Activated T-helper 1 cell treated with anti-CD3 and anti-CD28 coated beads, Interleukin-12 subunit alpha, Interleukin-12 subunit beta, Interleukin-2, Interleukin-4 antibody, amounts not matched to agents 30 ng/mL and 10 ng/mL and 1 ng/mL, durations not matched to agents 14 hours and 24 hours and 36 hours (primary cell): ENCODE measurements around the gene SYMPK. TPM values are rescaled to one million over a fixed set of nuclear protein-coding genes. Genes with fewer than 3 reads are reported as not detected.

ENCODE experiments used
- DNase-seq: peaks from one replicate; pipeline ENCODE4 v3.0.0; 2021; ENCODE audit warnings: low spot score
- H3K27ac Mint-ChIP-seq: one replicate; pipeline ENCODE4 v1.8.0; 2021; ENCODE audit warnings: mild to moderate bottlenecking, mixed read lengths
- H3K27me3 Mint-ChIP-seq: one replicate; pipeline ENCODE4 v1.8.0; 2022; ENCODE audit warnings: mild to moderate bottlenecking, moderate library complexity, mixed read lengths; ENCODE audit not compliant: insufficient read depth
- H3K36me3 Mint-ChIP-seq: one replicate; pipeline ENCODE4 v1.8.0; 2021; ENCODE audit warnings: low read depth, mixed read lengths
- H3K4me1 Mint-ChIP-seq: one replicate; pipeline ENCODE4 v1.8.0; 2021; ENCODE audit warnings: low read depth, mixed read lengths
- H3K4me3 Mint-ChIP-seq: one replicate; pipeline ENCODE4 v1.8.0; 2021; ENCODE audit warnings: mild to moderate bottlenecking, moderate library complexity, mixed read lengths
- H3K9me3 Mint-ChIP-seq: one replicate; pipeline ENCODE4 v1.8.0; 2021; ENCODE audit warnings: mixed read lengths
- intact Hi-C: fragments of 100-400 bp; cut with micrococcal nuclease; formaldehyde crosslinking; loops from one replicate; pipeline ENCODE4 v1.15.1; 2024
- total RNA-seq: library from RNA; stranded (reverse); gene quantifications from 2 replicates; pipeline ENCODE4 v1.2.3, GENCODE V29; 2022

The SYMPK gene
- total RNA-seq, 1 donor from 2014 or later, result 118 TPM

- Mint-ChIP-seq H3K27ac (no peak overlapping the region), H3K9me3 (no peaks in the 10 kb centered on the region), H3K4me3 (peak overlapping the region; percentile 88), H3K36me3 (peaks cover 3% of the 10 kb centered on the region), H3K27me3 (peaks cover 20% of the 10 kb centered on the region), H3K4me1 (peaks cover 9% of the 10 kb centered on the region)
- peak; percentile 85 for DNase-seq
- intact Hi-C loops, result loop anchor here (1.0 kb wide), 6 partner anchors 9 to 113 kb away; partner anchors contain the start of gene SYMPK
Measured at GRCh38 chr19:45770192-45771101, 92.5 kb downstream of the SYMPK start.

GRCh38 chr19:45769821-45770191 lies 93.1 kb downstream of the SYMPK start:
- Mint-ChIP-seq H3K4me1 (peaks cover 9% of the 10 kb centered on the region), H3K36me3 (peaks cover 3% of the 10 kb centered on the region), H3K4me3 (peak overlapping the region; percentile 88), H3K27me3 (peaks cover 24% of the 10 kb centered on the region), H3K27ac (peak overlapping the region; percentile 86), H3K9me3 (no peaks in the 10 kb centered on the region)
- peak; percentile 45 for DNase-seq
- intact Hi-C loops, result loop anchor here (1.0 kb wide), 11 partner anchors 9 to 186 kb away; partner anchors contain the start of genes MYPOP, OPA3, QPCTL and SYMPK

- Mint-ChIP-seq H3K27me3 (peaks cover 28% of the 10 kb centered on the region), H3K4me3 (peak within 1 kb of the TSS; percentile 88), H3K27ac (peak within 1 kb of the TSS; percentile 86), H3K36me3 (peaks cover 3% of the 10 kb centered on the region), H3K9me3 (no peaks in the 10 kb centered on the region), H3K4me1 (peaks cover 9% of the 10 kb centered on the region)
- intact Hi-C loops, result loop anchor here (1.0 kb wide), 5 partner anchors 38 to 185 kb away; partner anchors contain the start of genes MYPOP, OPA3 and QPCTL
- DNase-seq, result peak; percentile 94
Measured at GRCh38 chr19:45768984-45769782, 93.8 kb downstream of the SYMPK start, which contains the start of gene SIX5. Gene SIX5 (minus strand): TSS chr19:45769252. CDS start chr19:45768844, 408 bp downstream.

- peaks cover 28% of the 10 kb centered on the region for H3K27me3 Mint-ChIP-seq
- DNase-seq, result peak; percentile 28
- intact Hi-C loops, result no loop called here
Measured at GRCh38 chr19:45768655-45768983, 94.3 kb downstream of the SYMPK start.

GRCh38 chr19:45767881-45768654 lies 94.9 kb downstream of the SYMPK start:
- no peak overlapping the region for H3K27ac Mint-ChIP-seq
- H3K9me3 Mint-ChIP-seq, result no peaks in the 10 kb centered on the region
- H3K27me3 Mint-ChIP-seq, result peaks cover 28% of the 10 kb centered on the region
- H3K4me3 Mint-ChIP-seq, result peak overlapping the region; percentile 77
- no peak for DNase-seq
- peaks cover 9% of the 10 kb centered on the region for H3K4me1 Mint-ChIP-seq
- intact Hi-C loops, result no loop called here
- H3K36me3 Mint-ChIP-seq, result peaks cover 3% of the 10 kb centered on the region

More at GRCh38 chr19:45768655-45768983, 94.3 kb downstream of the SYMPK start:
- Mint-ChIP-seq H3K4me3 (peak overlapping the region; percentile 88), H3K9me3 (no peaks in the 10 kb centered on the region), H3K36me3 (peaks cover 3% of the 10 kb centered on the region), H3K27ac (peak overlapping the region; percentile 86), H3K4me1 (peaks cover 9% of the 10 kb centered on the region)

GRCh38 chr19:45767410-45767880 lies 95.5 kb downstream of the SYMPK start:
- no peaks in the 10 kb centered on the region for H3K9me3 Mint-ChIP-seq
- H3K4me3 Mint-ChIP-seq, result peak overlapping the region; percentile 11
- no peak overlapping the region for H3K27ac Mint-ChIP-seq
- H3K27me3 Mint-ChIP-seq, result peaks cover 28% of the 10 kb centered on the region
- DNase-seq, result no peak
- peaks cover 9% of the 10 kb centered on the region for H3K4me1 Mint-ChIP-seq
- H3K36me3 Mint-ChIP-seq, result peaks cover 3% of the 10 kb centered on the region
- intact Hi-C loops, result no loop called here

- DNase-seq, result no peak
- Mint-ChIP-seq H3K9me3 (no peaks in the 10 kb centered on the region), H3K4me3 (peak overlapping the region; percentile 11), H3K27me3 (peaks cover 26% of the 10 kb centered on the region), H3K27ac (no peak overlapping the region), H3K36me3 (peaks cover 3% of the 10 kb centered on the region), H3K4me1 (peaks cover 9% of the 10 kb centered on the region)
- intact Hi-C loops, result no loop called here
Measured at GRCh38 chr19:45766869-45767346, 96.0 kb downstream of the SYMPK start.

GRCh38 chr19:45766296-45766868 lies 96.6 kb downstream of the SYMPK start:
- DNase-seq, result no peak
- H3K4me1 Mint-ChIP-seq, result peaks cover 9% of the 10 kb centered on the region
- no peaks in the 10 kb centered on the region for H3K9me3 Mint-ChIP-seq
- intact Hi-C loops, result no loop called here
- H3K36me3 Mint-ChIP-seq, result peaks cover 3% of the 10 kb centered on the region
- H3K27me3 Mint-ChIP-seq, result peaks cover 25% of the 10 kb centered on the region
- H3K27ac Mint-ChIP-seq, result no peak overlapping the region
- no peak overlapping the region for H3K4me3 Mint-ChIP-seq

GRCh38 chr19:45765702-45766295 lies 97.1 kb downstream of the SYMPK start:
- H3K27ac Mint-ChIP-seq, result no peak overlapping the region
- H3K9me3 Mint-ChIP-seq, result no peaks in the 10 kb centered on the region
- peaks cover 21% of the 10 kb centered on the region for H3K27me3 Mint-ChIP-seq
- no peak for DNase-seq
- H3K4me1 Mint-ChIP-seq, result peaks cover 9% of the 10 kb centered on the region
- intact Hi-C loops, result no loop called here
- no peaks in the 10 kb centered on the region for H3K36me3 Mint-ChIP-seq
- H3K4me3 Mint-ChIP-seq, result no peak overlapping the region
